Measurements from ENCODE around the gene PDGFC.
"Not testable (repeated sequence)": the region's sequence is repeated elsewhere in the genome, so short reads cannot be mapped to it uniquely, and the experiment has no call there.

The PDGFC gene

DNA sequence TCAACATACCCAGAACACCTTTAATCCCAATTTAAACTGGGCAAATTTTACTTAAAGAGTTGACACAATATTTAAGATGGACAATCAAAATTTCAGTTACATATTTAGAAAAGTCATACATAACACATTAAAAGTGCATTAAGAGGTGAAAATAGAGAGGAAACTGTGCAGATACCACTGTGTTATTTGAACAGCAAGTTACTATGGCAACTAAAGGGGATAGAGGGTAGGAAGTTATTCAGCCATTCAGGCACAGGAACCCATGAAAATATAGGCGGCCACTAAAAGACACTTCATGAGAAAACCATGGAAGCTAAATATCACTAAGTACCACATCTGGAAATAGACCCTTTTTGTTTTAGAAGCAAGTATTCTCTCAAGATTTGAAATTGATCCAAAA, 75.1 kb downstream of the PDGFC start:
- no peak for DNase-seq

DNA sequence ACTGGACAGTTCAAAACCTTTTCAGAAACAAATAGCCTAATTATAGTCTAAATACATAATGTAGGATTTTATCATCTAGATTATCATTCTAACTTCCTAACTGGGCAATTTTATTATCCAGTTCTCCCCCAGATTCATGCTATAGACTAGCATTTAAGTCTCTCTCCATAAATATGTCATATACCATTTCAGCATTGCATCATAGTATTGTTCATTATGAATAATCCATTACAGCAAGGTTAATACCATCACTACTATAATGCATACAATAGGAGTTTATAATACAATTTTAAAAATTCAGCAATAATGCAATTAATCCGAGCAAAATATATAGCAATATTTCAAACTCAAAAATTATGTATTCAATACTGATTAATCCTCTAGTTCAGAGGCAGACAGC, 77.4 kb downstream of the PDGFC start:
- no peak for DNase-seq

DNA sequence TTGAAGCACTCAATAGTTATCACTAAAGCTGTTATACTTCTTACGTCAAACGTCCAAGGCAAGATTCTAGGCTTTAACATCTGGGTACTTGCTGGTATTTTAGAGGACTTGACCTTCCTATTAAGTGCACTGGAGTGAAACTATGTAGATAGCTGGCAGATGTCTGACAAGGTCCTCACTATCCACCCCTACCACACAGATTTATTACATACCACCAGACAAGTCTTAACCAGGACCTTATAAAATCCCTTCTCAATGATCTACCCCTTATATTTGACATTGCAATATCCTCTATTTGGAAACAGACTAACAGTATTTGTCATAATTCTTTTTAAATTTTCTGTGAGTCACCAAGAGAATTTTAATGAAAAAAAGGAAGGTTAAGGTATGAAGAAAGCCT, 78.8 kb downstream of the PDGFC start:
- no peak for DNase-seq

DNA sequence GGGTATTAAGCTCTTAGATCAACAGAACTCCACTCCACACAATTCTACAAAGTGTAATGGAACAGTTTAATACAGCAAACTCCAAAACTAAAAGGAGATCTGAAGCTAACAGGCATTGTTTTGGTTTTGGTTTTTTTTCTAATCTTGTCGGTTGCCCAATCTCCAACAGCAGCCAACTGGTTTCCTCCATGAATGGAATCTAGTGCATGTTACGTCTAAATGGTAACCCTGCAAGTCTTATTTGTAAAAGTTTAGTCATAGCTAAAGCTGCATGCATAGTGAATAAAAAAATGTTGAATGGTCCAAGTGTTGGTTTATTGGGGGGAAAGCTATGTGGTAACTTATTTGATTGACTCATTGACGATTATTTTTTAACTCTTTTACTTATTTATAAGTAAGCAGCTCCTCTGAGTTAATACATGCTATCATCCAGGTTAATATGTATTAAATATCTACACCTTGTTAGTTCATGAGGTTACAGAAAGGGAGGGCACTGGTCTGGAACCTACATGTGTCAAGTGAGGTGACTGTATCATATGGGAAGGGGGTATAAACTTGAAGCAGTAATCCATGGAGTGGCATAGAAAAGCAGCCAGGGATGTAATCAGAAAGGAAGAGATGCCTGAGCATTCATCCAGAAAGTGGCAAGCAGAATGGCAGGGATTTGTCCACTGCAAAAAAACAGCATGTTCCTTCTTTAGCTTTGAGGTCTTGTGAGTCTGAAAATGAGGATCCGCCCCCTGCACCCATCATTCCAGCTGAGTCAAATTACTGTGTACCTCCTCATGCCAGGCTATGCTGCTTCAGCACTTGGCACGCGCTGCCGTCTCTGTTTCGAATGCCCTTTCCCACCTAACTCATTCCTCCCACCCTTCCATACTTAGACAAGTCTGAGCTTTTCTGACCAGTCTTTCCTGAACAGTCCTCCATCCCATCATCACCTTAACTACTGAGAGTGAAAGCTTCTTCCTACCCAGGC, 81.7 kb downstream of the PDGFC start:
- no peak for DNase-seq

DNA sequence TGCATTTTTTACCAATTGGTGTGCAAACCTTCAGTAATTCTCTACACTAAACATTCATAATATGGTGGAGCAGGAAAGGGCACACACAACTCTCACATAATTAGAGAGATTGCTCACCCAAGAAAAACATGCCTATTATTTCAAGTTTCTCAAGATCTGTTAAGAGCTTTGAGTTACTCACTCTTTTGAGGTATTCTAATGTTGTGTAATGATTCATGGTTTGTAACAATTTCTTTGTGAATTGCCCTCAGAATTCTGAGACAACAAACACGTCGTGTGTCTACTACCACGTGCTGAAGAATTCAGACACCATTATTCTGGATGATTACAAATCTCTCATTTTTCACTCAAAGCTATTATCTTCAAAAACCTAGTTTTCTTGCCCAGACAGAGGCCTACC, 82.8 kb downstream of the PDGFC start:
- DNase-seq: no peak

DNA sequence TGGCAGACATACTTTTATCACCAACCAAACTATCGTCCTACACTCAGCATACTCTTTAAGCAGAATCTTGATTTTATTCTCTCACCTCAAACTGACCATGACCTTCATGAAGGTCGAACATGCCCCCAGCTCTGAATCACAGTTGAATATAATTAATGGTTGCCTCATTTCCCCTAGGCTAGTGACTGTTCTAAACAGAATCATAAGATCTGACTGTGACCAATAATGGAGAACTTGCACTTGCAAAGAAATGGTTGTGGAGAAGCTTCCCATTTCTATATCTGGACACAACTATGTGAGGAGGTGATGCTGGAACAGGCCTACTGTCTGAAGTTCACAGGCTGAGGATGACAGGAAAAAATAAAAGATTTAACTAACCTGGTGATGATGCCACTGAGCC, 85.1 kb downstream of the PDGFC start:
- DNase-seq: no peak

DNA sequence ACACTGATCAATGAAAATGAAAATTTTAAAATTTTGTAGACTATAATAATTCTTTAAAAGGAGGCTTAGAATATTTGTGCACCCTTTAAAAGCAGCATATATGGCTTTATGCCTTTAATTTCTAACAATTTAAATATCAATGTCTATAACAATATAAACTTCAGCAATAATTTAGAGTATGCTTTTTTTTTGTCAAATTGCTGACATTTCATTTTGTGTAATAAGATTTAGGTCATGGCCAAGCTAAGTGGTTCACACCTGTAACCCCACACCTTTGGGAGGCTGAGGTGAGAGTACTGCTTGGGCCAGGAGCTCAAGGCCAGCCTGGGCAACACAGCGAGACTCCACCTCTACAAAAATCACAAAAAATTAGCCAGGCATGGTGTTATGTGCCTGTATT, 86.2 kb downstream of the PDGFC start:
- DNase-seq: no peak

DNA sequence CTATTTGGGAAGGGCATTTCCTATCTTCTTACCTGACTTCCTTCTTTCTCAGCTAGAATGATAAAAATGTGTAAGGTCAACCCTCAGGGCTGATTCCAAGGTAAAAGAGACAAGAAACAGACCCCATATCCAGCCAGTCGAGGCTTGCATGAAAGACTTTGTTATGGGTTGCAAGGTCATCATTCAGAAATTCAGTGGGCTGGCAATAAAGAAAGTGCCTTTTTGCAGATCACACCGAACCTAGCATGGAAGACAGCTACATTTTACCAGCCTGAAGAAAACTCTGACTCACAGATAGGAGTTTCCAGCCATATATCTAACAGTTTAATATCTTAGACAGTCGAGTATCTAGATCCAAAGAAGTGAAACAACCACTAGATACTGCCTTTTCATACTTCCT, 87.4 kb downstream of the PDGFC start:
- DNase-seq: no peak

DNA sequence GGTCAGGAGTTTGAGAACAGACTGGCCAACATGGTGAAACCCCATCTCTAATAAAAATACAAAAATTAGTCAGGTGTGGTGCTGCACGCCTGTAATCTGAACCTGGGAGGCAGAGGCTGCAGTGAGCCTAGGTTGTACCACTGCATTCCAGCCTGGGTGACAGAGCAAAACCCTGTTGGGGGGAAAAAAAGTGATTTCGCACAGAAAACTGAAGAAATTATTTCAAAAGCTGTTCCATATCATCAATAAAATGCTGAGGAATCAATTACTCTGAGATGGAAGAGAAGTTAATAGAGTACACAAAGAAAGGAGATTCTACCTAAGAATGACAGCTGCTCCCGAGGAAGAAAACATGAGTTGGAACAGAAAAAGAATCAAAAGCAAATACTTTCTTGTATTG, 95.9 kb downstream of the PDGFC start:
- DNase-seq: no peak

DNA sequence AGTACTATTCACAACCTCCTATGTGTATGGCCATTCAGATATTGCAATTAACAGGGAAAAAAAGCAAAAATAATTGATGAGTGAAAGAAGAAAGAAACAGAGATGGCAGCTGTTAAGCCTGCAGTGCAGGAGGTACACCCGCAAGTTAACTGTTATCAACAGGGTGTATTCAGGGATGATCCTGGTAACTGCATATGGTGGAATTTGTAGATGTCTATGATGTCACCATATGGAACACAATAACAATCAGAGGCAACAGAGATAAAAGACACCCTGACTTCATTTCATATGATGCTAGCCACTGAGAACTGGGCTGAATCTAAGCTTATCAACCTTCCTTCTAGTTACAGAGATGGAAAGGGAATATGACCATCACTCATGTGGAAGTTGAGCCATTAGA, 96.5 kb downstream of the PDGFC start:
- no peak for DNase-seq

DNA sequence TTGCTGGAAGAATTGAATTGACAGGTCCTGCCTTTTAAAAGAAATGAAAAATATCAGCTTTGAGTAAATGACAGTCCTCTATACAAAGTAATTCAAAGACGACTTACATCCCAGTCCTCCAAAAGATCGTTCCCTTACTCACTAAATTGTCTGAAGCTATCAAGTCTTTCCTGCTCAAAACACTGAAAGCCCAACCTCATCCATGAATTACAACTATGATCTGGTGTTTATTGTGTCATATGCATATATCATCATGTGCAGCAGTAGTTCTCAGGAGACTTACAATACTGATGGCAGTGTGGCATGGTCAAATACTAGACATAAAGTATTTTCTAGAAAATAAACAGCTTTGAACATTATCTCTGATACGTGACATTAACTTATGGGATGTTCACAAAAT, 97.8 kb downstream of the PDGFC start:
- no peak for DNase-seq

DNA sequence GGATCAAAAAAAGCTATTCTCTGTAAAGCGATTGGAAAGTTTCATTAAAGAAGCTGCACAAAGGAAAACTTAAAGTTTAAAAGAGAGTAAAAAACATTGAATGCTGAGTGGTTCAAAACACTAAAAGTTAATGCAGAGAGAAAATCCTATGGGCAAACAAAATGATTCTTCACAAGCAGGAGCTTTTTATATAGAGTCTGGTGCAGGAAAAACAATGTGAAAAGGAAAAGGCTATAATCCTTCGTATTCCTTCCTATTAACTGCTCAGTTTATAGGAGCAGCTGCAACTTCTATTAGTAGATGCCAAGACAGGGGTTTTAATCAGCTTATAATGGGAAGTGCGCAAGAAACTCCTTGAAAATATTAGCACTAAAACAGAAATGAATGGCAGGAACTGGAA, 100.7 kb downstream of the PDGFC start:
- no peak for DNase-seq

DNA sequence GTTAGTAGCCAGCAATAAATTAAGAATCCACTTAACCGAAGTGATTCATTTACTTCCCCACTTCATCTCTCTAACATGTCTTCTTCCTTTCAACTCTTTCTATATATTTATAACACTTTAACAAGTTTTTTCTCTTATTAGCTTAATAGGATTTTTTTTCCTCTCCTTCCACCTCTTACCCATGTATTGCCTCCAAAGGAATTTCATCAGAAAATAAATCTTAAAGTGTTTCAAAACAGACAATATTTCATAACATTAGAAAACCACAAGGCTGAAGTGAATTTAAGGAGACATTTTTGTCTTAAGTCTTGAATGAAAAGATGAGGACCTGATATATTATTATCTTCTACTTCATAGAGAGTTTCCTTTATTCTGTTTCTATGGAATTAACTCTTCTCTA, 101.5 kb downstream of the PDGFC start:
- no peak for DNase-seq

DNA sequence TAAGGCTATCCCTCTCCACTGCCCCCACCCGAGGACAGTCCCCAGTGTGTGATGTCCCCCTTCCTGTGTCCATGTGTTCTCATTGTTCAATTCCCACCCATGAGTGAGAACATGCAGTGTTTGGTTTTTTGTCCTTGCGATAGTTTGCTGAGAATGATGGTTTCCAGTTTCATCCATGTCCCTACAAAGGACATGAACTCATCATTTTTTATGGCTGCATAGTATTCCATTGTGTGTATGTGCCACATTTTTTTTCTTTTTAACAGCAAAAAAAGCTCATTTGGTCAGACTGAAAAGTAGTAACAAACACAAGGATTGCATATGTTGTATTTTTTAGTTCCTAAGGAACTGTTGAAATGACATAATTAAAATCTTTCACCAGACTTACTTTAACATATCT, 105.5 kb downstream of the PDGFC start:
- not testable (repeated sequence) for DNase-seq

DNA sequence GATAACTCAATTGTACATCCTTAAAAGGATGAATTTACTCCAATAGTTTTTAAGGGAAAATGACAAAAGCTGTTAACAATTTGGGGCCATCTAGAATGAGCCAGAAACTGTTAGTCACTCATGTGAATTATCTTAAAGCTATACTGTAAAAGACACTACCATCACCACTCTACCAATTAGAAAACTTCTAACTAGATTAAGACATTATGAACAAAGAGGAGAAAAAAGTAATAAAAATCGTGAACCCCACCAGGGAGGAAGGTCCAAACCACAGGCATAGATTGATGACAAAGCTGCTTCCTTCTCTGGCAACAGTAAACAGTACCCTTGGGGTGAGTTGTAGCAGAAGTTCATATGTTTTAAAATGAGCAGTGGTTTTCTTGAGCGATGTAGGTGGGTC, 106.1 kb downstream of the PDGFC start:
- no peak for DNase-seq

DNA sequence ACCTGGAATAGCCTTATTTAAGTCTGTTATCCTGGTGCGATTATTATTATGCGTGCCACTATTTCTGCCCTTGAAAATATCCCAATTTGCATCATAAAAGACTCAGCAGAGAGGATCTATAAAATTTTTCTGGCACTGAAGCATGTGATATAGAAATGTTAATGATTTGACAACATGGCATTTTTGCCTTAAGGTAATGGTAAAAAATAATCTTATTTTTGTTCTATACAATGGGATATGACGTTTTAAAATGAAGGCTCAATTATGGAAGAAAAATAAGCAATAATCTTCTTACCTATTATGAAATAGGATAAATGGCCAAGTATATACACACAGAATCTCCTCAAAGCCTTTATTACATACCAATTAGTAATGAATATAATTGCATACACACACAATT, 113.5 kb downstream of the PDGFC start:
- DNase-seq: no peak

DNA sequence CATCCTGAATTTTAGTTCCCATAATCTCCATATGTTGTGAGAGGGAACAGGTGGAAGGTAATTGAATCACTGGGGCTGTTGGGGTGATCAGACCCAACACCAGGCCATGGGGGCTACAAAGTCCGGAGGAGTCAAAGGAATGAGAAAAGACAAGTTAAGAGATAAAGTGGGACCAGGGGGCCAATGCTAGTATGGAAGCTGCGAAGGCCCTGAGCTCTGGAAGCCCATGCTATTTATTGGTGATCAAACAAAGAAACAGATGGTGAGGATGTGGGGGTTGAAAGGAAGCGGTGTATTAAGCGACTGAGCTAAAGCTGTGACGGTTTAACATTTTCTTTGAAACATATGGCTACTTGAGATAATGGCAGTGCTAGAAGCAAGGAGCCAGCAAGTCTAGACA, 132.8 kb downstream of the PDGFC start:
- no peak for DNase-seq

DNA sequence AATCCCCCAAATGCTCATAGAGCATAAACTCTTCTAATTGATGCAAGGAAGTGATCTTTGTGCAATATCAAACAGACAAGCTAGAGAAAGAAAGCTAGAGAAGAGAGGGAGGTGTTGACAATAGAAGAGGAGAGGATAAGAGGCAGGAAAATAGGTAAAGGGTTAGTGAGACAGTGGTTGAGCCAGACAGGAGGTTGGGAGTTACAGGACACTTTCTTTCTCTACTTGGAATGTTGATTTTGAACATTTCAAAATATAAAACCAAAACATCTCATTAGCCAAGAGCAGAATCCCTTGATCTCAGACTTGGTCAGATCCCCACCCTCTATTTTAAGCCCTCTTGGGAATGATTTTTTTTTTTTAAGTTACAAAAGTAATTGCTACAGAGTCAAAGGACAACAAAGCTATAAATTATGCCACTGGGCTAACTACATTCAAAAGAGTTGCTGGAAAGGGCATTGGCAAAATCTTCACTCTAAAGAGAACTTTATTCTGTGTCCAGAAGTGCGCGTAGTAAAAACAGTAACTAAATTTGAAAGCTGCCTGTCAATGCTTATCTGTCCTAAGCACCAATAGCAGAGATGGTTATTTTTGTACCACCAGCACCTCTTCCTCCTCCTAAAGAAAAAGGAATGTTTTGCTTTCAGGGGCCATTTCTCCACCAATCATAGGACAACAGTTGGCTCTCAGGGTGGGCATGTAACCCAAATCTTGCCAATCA, 133.8 kb downstream of the PDGFC start:
- DNase-seq: no peak

DNA sequence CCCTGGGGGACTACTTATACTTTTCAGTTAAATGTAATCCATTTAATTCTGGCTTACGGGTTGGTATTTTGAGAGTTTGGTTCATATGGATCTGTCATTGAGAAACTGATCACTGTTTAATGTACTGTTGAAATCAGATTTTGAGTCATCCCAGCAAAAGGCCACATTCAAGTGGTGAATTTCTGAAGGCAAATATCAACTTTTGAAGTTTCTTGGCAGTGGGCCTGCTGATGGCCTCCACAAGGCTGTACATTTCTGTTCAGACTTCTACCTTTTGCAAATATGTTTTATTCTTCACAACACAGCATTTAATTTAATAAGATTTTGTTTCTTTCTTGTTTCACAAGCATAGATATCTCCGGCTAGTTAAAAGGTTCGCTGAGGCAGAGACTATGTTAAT, 138.7 kb downstream of the PDGFC start:
- DNase-seq: no peak

DNA sequence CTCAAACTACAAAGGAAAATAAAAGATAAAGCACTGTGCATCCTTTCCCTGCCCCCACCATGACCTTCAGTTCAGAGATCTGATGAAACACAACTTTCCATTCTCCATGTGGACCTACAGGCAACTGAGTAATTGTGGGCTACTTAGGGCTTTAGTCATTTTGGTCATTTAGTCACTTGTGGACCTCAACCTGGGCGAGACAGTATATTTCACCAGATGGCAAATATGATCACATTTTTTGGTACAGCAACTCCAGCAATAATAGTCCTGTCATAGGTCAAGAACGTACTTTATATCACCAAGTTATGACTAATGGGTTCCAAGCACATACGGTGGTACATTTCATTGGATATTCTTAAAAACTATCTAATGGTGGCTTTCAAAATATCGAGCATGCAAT, 141.2 kb downstream of the PDGFC start:
- DNase-seq: no peak

DNA sequence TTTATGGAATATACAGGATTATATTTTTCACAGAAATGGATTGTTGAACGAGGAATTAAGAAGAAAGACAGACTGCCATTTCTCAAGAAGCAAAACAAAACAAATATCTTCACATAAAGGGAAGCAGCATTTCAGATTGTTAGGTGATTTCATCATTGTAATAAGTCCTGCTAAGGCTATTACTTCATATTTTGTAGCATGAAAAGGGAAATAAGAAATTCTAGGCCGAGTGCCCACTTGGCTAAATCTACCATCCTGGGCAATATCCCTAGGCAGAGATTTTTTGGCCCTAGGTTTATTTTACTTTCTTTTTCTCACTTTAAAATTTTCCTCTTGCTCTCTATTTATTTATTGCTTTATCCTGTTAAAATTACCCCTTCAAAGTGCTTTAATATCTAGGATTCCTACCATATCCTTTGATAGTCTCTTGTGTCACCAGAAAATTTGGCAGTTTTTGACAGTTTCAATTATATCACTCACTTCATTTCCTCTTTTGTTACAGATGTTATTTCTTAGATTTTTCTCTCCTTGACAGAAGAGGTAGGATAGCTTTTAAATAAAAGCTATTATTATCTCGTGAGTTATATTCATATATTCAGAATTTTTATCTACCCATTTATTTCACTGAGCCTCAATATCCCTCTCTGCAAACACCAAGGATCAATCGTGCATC, 142.3 kb downstream of the PDGFC start:
- no peak for DNase-seq

DNA sequence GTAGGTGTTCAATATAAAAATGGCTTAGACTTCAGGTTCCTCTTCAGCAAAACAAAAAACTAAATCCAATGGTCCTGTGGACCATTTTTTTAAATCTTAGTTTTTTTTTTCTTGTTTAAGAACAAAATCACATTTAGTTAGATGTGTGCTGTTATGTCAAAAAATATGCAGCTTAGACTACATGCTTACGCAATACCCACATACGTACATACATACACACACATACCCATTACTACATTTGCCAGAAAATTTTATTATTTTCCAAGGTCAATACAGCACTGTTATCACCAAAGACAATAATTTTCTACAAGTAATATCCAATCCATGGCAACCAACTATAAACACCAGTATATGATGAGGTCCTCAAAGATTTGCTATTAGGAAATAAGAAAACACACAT, 144.1 kb downstream of the PDGFC start:
- no peak for DNase-seq

DNA sequence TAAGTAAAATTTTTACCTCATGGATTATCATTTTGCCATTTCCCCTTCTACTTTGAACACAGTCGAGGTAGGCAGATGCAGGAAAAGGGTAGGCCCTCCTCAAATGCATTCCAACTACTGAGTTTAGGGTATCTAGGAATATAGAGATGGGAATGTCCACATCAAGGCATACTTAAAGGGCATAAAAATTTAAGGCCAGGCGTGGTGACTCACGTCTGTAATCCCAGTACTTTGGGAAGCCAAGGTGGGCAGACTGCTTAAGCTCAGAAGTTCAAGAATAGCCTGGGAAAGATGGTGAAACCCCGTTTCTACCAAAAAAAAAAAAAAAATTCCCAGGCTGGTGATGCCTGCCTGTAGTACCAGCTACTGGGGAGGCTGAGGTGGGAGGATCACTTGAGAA, 146.5 kb downstream of the PDGFC start:
- DNase-seq: no peak
